T-helper 1 cell treated with Interleukin-12 subunit alpha and Interleukin-12 subunit beta and Interleukin-4 antibody, amounts not matched to agents 30 μg/mL and 1 μg/mL, for 36 hours (primary cell): Measurements from ENCODE around the gene SCP2.

Experiments
- H3K27ac Mint-ChIP-seq: one replicate; pipeline ENCODE4 v1.8.0; 2021; ENCODE audit warnings: mild to moderate bottlenecking, mixed read lengths
- H3K27me3 Mint-ChIP-seq: one replicate; pipeline ENCODE4 v1.8.0; 2021; ENCODE audit warnings: low read depth, mixed read lengths
- H3K36me3 Mint-ChIP-seq: one replicate; pipeline ENCODE4 v1.8.0; 2021; ENCODE audit warnings: low read depth, mixed read lengths
- H3K4me1 Mint-ChIP-seq: one replicate; pipeline ENCODE4 v1.8.0; 2021; ENCODE audit warnings: low read depth, mixed read lengths
- H3K4me3 Mint-ChIP-seq: one replicate; pipeline ENCODE4 v1.8.0; 2021; ENCODE audit warnings: mild to moderate bottlenecking, moderate library complexity, mixed read lengths
- H3K9me3 Mint-ChIP-seq: one replicate; pipeline ENCODE4 v1.8.0; 2021; ENCODE audit warnings: mixed read lengths

The SCP2 gene

DNA sequence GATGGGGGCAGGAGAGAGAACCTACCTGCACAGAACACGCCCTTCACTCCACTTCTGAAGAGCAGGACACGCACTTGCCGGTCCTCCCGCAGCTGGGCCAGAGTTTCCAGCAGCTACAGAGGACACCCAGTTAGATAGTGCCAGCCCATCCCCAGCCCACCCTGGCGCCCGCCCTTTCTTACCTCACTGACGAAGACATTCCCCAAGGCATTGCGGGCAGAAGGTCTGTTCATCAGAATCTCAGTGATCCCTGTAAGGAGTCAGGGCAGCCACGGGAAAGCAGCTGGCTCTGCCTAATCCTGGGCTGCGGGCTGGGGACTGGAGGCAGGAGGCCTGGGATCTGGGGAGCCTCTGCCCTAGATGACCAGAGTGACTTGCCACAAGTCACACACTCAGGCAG is 15.5 kb upstream of the SCP2 start:
- Mint-ChIP-seq H3K9me3 (no peaks in the 10 kb centered on the region), H3K4me1 (no peaks in the 10 kb centered on the region), H3K27ac (no peak overlapping the region), H3K36me3 (peaks cover 2% of the 10 kb centered on the region), H3K4me3 (no peak overlapping the region), H3K27me3 (no peaks in the 10 kb centered on the region)

DNA sequence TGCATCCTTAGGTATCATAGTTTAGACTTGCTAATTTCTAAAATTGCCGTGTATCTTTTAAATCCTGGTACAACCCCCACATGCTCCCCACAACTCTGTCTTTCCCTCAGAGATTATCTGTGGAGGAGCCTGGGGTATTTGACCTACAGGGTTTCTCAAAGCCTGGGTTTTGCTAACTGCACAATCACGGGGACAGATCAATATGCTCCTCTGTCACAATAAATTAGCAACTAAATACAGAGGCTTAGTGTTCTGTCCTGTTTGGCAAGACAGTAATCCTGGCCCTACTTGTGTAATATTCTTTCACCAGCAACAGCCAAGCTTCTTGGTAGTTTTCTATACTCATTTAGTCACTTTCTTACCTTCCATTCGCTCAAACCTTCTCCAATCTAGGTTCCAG is 14.1 kb upstream of the SCP2 start:
- H3K27ac Mint-ChIP-seq: no peak overlapping the region
- no peaks in the 10 kb centered on the region for H3K9me3 Mint-ChIP-seq
- H3K36me3 Mint-ChIP-seq: peaks cover 2% of the 10 kb centered on the region
- H3K4me1 Mint-ChIP-seq: peaks cover 1% of the 10 kb centered on the region
- no peaks in the 10 kb centered on the region for H3K27me3 Mint-ChIP-seq
- no peak overlapping the region for H3K4me3 Mint-ChIP-seq

GRCh38 chr1:52913537-52913936 is 13.5 kb upstream of the SCP2 start:
- H3K27me3 Mint-ChIP-seq: no peaks in the 10 kb centered on the region
- peaks cover 2% of the 10 kb centered on the region for H3K36me3 Mint-ChIP-seq
- no peaks in the 10 kb centered on the region for H3K9me3 Mint-ChIP-seq
- no peak overlapping the region for H3K27ac Mint-ChIP-seq
- no peak overlapping the region for H3K4me3 Mint-ChIP-seq
- H3K4me1 Mint-ChIP-seq: peaks cover 1% of the 10 kb centered on the region

GRCh38 chr1:52914463-52914862 is 12.6 kb upstream of the SCP2 start:
- Mint-ChIP-seq H3K9me3 (no peaks in the 10 kb centered on the region), H3K4me3 (no peak overlapping the region), H3K36me3 (peaks cover 2% of the 10 kb centered on the region), H3K4me1 (peaks cover 6% of the 10 kb centered on the region), H3K27me3 (no peaks in the 10 kb centered on the region), H3K27ac (no peak overlapping the region)

DNA sequence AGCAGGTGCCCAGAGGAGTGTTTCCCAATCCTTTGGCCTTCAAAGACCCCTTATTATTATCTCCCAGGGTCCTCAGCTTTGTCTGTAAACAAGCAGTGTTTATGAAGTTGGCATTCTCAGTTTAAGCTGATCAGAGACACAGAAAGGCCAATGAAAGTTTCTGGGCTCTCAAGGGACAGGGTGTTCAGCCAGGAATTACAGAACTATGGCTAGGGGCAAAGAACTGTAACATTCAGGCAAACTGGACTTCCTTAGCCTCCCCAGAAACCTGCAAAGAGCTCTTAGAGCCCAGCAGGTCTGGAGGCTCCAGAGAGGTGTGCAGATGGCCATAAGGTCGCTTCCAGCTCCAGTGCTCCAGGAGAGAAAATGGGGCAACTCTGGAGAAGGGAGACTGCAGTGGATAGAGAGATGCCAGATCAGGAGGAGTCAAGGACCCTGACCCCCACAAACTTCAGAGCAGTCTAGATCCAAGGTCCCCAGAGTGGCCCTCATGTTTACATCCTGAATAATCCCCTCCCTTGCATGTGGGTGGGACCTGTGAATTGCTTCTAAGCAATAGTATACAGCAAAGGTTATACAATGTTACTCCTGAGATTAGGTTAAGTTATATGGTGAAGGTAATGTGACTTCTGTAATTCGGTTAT is 11.7 kb upstream of the SCP2 start:
- no peak overlapping the region for H3K4me3 Mint-ChIP-seq
- no peak overlapping the region for H3K27ac Mint-ChIP-seq
- peaks cover 13% of the 10 kb centered on the region for H3K4me1 Mint-ChIP-seq
- H3K36me3 Mint-ChIP-seq: peaks cover 2% of the 10 kb centered on the region
- H3K27me3 Mint-ChIP-seq: no peaks in the 10 kb centered on the region
- no peaks in the 10 kb centered on the region for H3K9me3 Mint-ChIP-seq

GRCh38 chr1:52915855-52916220 is 11.2 kb upstream of the SCP2 start:
- H3K27ac Mint-ChIP-seq: no peak overlapping the region
- H3K4me1 Mint-ChIP-seq: peaks cover 15% of the 10 kb centered on the region
- no peaks in the 10 kb centered on the region for H3K27me3 Mint-ChIP-seq
- peaks cover 2% of the 10 kb centered on the region for H3K36me3 Mint-ChIP-seq
- H3K4me3 Mint-ChIP-seq: no peak overlapping the region
- no peaks in the 10 kb centered on the region for H3K9me3 Mint-ChIP-seq

GRCh38 chr1:52916241-52916975 is 10.7 kb upstream of the SCP2 start:
- peaks cover 2% of the 10 kb centered on the region for H3K36me3 Mint-ChIP-seq
- no peak overlapping the region for H3K27ac Mint-ChIP-seq
- no peaks in the 10 kb centered on the region for H3K9me3 Mint-ChIP-seq
- H3K4me1 Mint-ChIP-seq: peaks cover 15% of the 10 kb centered on the region
- no peak overlapping the region for H3K4me3 Mint-ChIP-seq
- H3K27me3 Mint-ChIP-seq: no peaks in the 10 kb centered on the region

- H3K4me1 Mint-ChIP-seq: peaks cover 19% of the 10 kb centered on the region
- H3K9me3 Mint-ChIP-seq: no peaks in the 10 kb centered on the region
- H3K4me3 Mint-ChIP-seq: no peak overlapping the region
- no peak overlapping the region for H3K27ac Mint-ChIP-seq
- H3K27me3 Mint-ChIP-seq: no peaks in the 10 kb centered on the region
- H3K36me3 Mint-ChIP-seq: peaks cover 2% of the 10 kb centered on the region
These were observed 9.9 kb upstream of the SCP2 start for GRCh38 chr1:52917156-52917555.

GRCh38 chr1:52917581-52917980 is 9.5 kb upstream of the SCP2 start:
- Mint-ChIP-seq H3K36me3 (peaks cover 2% of the 10 kb centered on the region), H3K27ac (no peak overlapping the region), H3K9me3 (no peaks in the 10 kb centered on the region), H3K4me1 (peaks cover 21% of the 10 kb centered on the region), H3K27me3 (no peaks in the 10 kb centered on the region), H3K4me3 (no peak overlapping the region)

- peaks cover 21% of the 10 kb centered on the region for H3K4me1 Mint-ChIP-seq
- H3K4me3 Mint-ChIP-seq: no peak overlapping the region
- H3K27ac Mint-ChIP-seq: no peak overlapping the region
- H3K9me3 Mint-ChIP-seq: no peaks in the 10 kb centered on the region
- no peaks in the 10 kb centered on the region for H3K27me3 Mint-ChIP-seq
- peaks cover 2% of the 10 kb centered on the region for H3K36me3 Mint-ChIP-seq
These were observed 8.9 kb upstream of the SCP2 start for GRCh38 chr1:52918201-52918600.

- Mint-ChIP-seq H3K9me3 (no peaks in the 10 kb centered on the region), H3K27ac (no peak overlapping the region), H3K27me3 (no peaks in the 10 kb centered on the region), H3K36me3 (no peaks in the 10 kb centered on the region), H3K4me1 (peaks cover 21% of the 10 kb centered on the region), H3K4me3 (no peak overlapping the region)
These were observed 7.9 kb upstream of the SCP2 start for GRCh38 chr1:52919051-52919722.

- Mint-ChIP-seq H3K36me3 (no peaks in the 10 kb centered on the region), H3K27ac (no peak overlapping the region), H3K9me3 (no peaks in the 10 kb centered on the region), H3K4me1 (peaks cover 21% of the 10 kb centered on the region), H3K4me3 (peak overlapping the region; percentile 53), H3K27me3 (no peaks in the 10 kb centered on the region)
These were observed 7.2 kb upstream of the SCP2 start for GRCh38 chr1:52919723-52920483.

GRCh38 chr1:52920791-52921291 is 6.2 kb upstream of the SCP2 start:
- H3K36me3 Mint-ChIP-seq: no peaks in the 10 kb centered on the region
- no peak overlapping the region for H3K27ac Mint-ChIP-seq
- H3K27me3 Mint-ChIP-seq: peaks cover 6% of the 10 kb centered on the region
- peaks cover 21% of the 10 kb centered on the region for H3K4me1 Mint-ChIP-seq
- H3K9me3 Mint-ChIP-seq: no peaks in the 10 kb centered on the region
- H3K4me3 Mint-ChIP-seq: peak overlapping the region; percentile 53

GRCh38 chr1:52925571-52926005 is 1.5 kb upstream of the SCP2 start:
- Mint-ChIP-seq H3K27me3 (peaks cover 9% of the 10 kb centered on the region), H3K36me3 (peaks cover 6% of the 10 kb centered on the region), H3K4me1 (peaks cover 20% of the 10 kb centered on the region), H3K4me3 (no peak overlapping the region), H3K27ac (no peak overlapping the region), H3K9me3 (no peaks in the 10 kb centered on the region)
